Upper lobe of right lung (tissue), 1 donor: Measurements from ENCODE around the gene GPR148. TPM values are rescaled to one million over a fixed set of nuclear protein-coding genes. Genes with fewer than 3 reads are reported as not detected.
"Not testable (repeated sequence)": the region's sequence is repeated elsewhere in the genome, so short reads cannot be mapped to it uniquely, and the experiment has no call there.

Source experiments
- ATAC-seq: fragments of 200-7000 bp; cut with Tn5 transposase; one replicate; pipeline ENCODE4 v1.9.1; 2020; ENCODE audit warnings: mild to moderate bottlenecking, moderate library complexity
- DNase-seq: peaks from one replicate; pipeline ENCODE4 v3.0.0-alpha.2; 2020
- H3K27ac ChIP-seq: fragments of 200-600 bp; one replicate; pipeline ENCODE4 v1.8.0; 2022
- H3K27me3 ChIP-seq: fragments of 200-600 bp; one replicate; pipeline ENCODE4 v1.8.0; 2022; ENCODE audit warnings: mild to moderate bottlenecking
- H3K36me3 ChIP-seq: fragments of 200-600 bp; one replicate; pipeline ENCODE4 v1.8.0; 2022
- H3K4me1 ChIP-seq: fragments of 200-600 bp; one replicate; pipeline ENCODE4 v1.8.0; 2022
- H3K4me3 ChIP-seq: fragments of 200-600 bp; one replicate; pipeline ENCODE4 v1.8.0; 2022; ENCODE audit warnings: mild to moderate bottlenecking
- H3K9me3 ChIP-seq: fragments of 200-600 bp; one replicate; pipeline ENCODE4 v1.8.0; 2022
- intact Hi-C: fragments of 100-400 bp; cut with DNase I; formaldehyde crosslinking; loops from one replicate; pipeline ENCODE4 v1.11.0; 2022
- total RNA-seq: library from RNA; stranded (reverse); fragmentation: NEBNext Ultra II Directional; extraction: Animal tissue kit (Norgen Biotek cat#: 25700); gene quantifications from one replicate; pipeline ENCODE4 v1.2.1, GENCODE V29; 2021
- TF ChIP-seq, protein P1 (sequence below): fragments of 200-600 bp; IDR thresholded peaks from one replicate; pipeline ENCODE4 v1.8.0; 2022; ENCODE audit warnings: antibody characterized with exemption
- donor health status: DM: no; HTN: yes; CAD: no; lungs with severe emphysema.

The GPR148 gene
- total RNA-seq, 1 donor from 2014 or later, result not detected

DNA sequence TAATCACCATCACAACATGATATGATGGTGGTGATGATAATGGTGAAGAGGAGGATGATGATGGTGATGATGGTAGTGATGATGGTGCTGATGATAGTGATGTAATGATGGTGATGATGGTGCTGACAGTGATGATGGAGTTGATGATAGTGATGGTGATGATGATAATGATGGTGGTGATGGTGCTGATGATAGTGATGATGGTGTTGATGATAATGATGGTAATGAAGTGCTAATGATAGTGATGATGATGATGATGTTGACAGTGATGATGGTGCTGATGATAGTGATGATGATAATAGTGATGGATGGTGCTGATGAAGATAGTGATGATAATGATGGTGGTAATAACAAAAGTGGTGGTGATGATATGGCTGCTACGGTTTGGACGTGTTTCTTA lies 4.4 kb upstream of the GPR148 start:
- ATAC-seq (no peak), DNase-seq (no peak)
- no peaks in the 10 kb centered on the region for H3K27me3 ChIP-seq
- TF ChIP-seq, protein P1, sequence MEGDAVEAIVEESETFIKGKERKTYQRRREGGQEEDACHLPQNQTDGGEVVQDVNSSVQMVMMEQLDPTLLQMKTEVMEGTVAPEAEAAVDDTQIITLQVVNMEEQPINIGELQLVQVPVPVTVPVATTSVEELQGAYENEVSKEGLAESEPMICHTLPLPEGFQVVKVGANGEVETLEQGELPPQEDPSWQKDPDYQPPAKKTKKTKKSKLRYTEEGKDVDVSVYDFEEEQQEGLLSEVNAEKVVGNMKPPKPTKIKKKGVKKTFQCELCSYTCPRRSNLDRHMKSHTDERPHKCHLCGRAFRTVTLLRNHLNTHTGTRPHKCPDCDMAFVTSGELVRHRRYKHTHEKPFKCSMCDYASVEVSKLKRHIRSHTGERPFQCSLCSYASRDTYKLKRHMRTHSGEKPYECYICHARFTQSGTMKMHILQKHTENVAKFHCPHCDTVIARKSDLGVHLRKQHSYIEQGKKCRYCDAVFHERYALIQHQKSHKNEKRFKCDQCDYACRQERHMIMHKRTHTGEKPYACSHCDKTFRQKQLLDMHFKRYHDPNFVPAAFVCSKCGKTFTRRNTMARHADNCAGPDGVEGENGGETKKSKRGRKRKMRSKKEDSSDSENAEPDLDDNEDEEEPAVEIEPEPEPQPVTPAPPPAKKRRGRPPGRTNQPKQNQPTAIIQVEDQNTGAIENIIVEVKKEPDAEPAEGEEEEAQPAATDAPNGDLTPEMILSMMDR, result no peak
- peaks cover 13% of the 10 kb centered on the region for H3K4me1 ChIP-seq
- intact Hi-C loops, result no loop called here
- H3K27ac ChIP-seq, result no peak overlapping the region
- H3K36me3 ChIP-seq, result no peaks in the 10 kb centered on the region
- no peaks in the 10 kb centered on the region for H3K9me3 ChIP-seq
- no peak overlapping the region for H3K4me3 ChIP-seq

DNA sequence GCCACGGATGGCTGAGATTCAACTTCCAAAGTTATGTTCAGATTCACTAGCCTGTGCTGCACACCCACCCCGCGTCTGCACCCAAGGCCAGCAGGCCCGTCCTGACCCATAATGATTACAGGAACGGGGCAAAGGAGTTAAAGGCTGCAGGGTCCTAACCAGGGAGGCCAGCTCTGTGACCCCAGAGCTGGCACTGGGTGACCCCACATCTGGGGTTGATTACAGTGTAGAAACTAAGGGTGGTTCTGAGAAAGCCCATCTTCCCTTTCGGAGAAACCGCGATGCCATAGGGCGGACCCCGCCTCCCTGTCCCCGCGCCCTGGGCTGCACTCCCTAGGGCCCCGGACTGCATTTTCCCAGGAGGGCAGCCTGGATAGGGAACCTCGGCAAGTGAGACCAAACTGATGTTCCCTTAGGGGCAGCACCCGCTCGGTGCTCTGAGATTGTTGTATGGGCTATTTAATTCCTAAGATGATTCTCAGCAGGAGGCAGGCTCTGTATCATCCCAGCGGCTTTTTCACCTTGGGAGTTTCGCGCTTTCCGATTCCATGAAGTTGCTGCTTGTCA lies 2.2 kb upstream of the GPR148 start:
- intact Hi-C loops, result no loop called here
- TF ChIP-seq, protein P1, result no peak
- ATAC-seq, result no peak
- H3K4me1 ChIP-seq, result peaks cover 13% of the 10 kb centered on the region
- peak overlapping the region; percentile 65 for H3K27ac ChIP-seq
- H3K9me3 ChIP-seq, result no peaks in the 10 kb centered on the region
- no peaks in the 10 kb centered on the region for H3K27me3 ChIP-seq
- no peaks in the 10 kb centered on the region for H3K36me3 ChIP-seq
- no peak for DNase-seq
- peak overlapping the region; percentile 60 for H3K4me3 ChIP-seq

DNA sequence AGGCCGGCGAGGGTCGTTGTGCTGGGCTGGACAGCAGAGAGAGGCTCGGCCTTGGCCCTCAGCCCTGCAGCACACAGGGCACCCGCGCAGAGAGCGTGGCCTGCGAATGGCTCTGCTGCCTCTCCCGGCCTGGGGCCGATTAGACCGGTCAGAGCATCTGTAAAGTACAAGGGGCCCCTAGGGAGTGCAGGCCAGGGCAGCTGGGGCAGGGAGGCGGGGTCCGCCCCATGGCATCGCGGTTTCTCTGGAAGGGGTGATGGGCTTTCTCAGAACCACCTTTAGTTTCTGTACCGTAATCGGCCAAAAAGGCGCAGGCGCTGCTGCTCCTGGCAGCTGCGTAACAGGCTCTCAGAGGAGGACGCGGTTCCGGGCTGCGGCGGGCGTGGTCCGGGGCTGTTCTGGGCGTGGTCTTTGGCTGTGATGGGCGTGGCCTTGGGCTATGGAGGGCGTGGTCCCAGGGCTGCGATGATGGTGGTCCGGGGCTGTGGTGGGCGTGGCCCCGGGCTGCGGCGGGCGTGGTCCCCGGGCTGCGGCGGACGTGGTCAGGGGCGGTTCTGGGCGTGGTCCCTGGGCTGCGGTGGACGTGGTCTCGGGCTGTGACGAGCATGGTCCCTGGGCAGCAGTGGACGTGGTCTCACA lies 1.5 kb upstream of the GPR148 start:
- TF ChIP-seq, protein P1, result no peak
- peak; percentile 88 for DNase-seq
- peak; percentile 94 for ATAC-seq
- H3K4me3 ChIP-seq, result peak overlapping the region; percentile 60
- no peaks in the 10 kb centered on the region for H3K36me3 ChIP-seq
- H3K4me1 ChIP-seq, result peaks cover 13% of the 10 kb centered on the region
- intact Hi-C loops, result no loop called here
- H3K9me3 ChIP-seq, result no peaks in the 10 kb centered on the region
- H3K27me3 ChIP-seq, result no peaks in the 10 kb centered on the region
- peak overlapping the region; percentile 65 for H3K27ac ChIP-seq

DNA sequence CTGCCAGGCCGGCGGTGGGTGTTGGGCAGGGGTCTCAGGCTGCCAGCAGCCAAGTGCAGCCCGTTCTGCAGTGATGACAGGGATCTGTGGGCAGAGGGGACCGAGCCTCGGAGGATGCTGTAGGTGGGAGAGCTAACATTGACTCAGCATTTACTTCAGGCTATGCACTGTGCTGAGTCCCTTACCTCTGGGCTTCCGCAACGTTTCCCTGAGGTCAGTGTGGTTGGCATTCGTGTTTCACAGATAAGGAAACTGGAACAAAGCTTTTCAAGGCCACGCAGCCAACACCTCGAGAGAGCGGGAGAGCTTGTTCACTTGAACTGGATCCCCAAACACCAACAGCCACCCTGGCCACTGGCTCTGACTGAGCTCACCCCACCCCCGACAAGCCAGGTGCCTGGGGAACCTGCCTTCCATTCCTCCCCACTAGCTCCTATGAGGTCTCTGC lies 839 bp upstream of the GPR148 start:
- DNase-seq (no peak), ATAC-seq (peak; percentile 49)
- Histone ChIP-seq H3K27me3 (no peaks in the 10 kb centered on the region), H3K36me3 (no peaks in the 10 kb centered on the region), H3K27ac (no peak overlapping the region), H3K4me3 (peak overlapping the region; percentile 60), H3K9me3 (no peaks in the 10 kb centered on the region), H3K4me1 (peaks cover 13% of the 10 kb centered on the region)
- TF ChIP-seq, protein P1, result no peak
- intact Hi-C loops, result no loop called here

DNA sequence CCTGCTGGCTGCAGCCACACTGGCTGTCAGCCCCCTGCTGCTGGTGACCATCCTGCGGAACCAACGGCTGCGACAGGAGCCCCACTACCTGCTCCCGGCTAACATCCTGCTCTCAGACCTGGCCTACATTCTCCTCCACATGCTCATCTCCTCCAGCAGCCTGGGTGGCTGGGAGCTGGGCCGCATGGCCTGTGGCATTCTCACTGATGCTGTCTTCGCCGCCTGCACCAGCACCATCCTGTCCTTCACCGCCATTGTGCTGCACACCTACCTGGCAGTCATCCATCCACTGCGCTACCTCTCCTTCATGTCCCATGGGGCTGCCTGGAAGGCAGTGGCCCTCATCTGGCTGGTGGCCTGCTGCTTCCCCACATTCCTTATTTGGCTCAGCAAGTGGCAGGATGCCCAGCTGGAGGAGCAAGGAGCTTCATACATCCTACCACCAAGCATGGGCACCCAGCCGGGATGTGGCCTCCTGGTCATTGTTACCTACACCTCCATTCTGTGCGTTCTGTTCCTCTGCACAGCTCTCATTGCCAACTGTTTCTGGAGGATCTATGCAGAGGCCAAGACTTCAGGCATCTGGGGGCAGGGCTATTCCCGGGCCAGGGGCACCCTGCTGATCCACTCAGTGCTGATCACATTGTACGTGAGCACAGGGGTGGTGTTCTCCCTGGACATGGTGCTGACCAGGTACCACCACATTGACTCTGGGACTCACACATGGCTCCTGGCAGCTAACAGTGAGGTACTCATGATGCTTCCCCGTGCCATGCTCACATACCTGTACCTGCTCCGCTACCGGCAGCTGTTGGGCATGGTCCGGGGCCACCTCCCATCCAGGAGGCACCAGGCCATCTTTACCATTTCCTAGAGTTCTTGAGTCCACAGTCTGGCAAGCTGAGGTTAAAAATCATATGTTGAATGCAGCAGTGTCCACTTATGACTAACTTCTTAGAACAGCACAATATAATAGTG lies 741 bp downstream of the GPR148 start:
- DNase-seq (no peak), ATAC-seq (no peak)
- no peaks in the 10 kb centered on the region for H3K9me3 ChIP-seq
- H3K36me3 ChIP-seq, result no peaks in the 10 kb centered on the region
- TF ChIP-seq, protein P1, result no peak
- H3K4me3 ChIP-seq, result no peak overlapping the region
- peaks cover 13% of the 10 kb centered on the region for H3K4me1 ChIP-seq
- H3K27ac ChIP-seq, result no peak overlapping the region
- intact Hi-C loops, result no loop called here
- no peaks in the 10 kb centered on the region for H3K27me3 ChIP-seq

DNA sequence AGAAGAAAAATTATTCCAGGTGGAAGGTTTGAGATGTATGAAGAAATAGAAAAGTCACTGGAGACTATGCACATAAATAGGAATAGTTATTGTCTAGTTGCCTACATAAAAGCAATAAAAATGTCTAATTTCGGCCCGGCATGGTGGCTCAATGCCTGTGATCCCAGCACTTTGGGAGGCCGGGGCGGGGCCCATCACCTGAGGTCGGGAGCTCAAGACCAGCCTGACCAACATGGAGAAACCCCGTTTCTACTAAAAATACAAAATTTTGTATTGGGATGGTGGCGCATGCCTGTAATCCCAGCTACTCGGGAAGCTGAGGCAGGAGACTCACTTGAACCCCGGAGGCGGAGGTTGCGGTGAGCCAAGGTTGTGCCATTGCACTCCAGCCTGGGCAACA lies 3.4 kb downstream of the GPR148 start:
- ATAC-seq, H3K4me1 ChIP-seq, H3K4me3 ChIP-seq, H3K27me3 ChIP-seq, H3K27ac ChIP-seq, H3K9me3 ChIP-seq, intact Hi-C loops, H3K36me3 ChIP-seq, DNase-seq: not testable (repeated sequence)
